Neutrophil (primary cell): ENCODE measurements around the gene GALNTL6.

Experiments used
- H3K27ac ChIP-seq: fragments of 200-600 bp; sonication (generic); 2 replicates; pipeline ENCODE4 v1.5.1; 2016; ENCODE audit warnings: mild to moderate bottlenecking, moderate library complexity
- H3K27me3 ChIP-seq: fragments of 200-600 bp; sonication (generic); 2 replicates; pipeline ENCODE4 v1.6.0; 2016; ENCODE audit warnings: mild to moderate bottlenecking
- H3K36me3 ChIP-seq: fragments of 200-600 bp; sonication (generic); 2 replicates; pipeline ENCODE4 v1.5.1; 2017
- H3K4me1 ChIP-seq, 2 experiments: fragments of 200-600 bp in 1 of 2; sonication (generic) in 1 of 2; 1 replicate in 1 of 2; 2 replicates in 1 of 2; pipeline versions ENCODE4 v1.5.1 to v1.6.1; 2013 to 2016; ENCODE audit warnings: low read depth in 1 of 2, low read length in 1 of 2, mild to moderate bottlenecking in 1 of 2, moderate library complexity in 1 of 2; ENCODE audit not compliant: control insufficient read depth in 1 of 2, insufficient read depth in 1 of 2
- H3K4me3 ChIP-seq, 2 experiments: fragments of 200-600 bp in 1 of 2; sonication (generic) in 1 of 2; 1 replicate in 1 of 2; 2 replicates in 1 of 2; pipeline ENCODE4 v1.5.1; 2013 to 2016; ENCODE audit warnings: low read depth in 1 of 2, low read length in 1 of 2, mild to moderate bottlenecking in 1 of 2, moderate library complexity in 1 of 2
- H3K9me3 ChIP-seq: fragments of 200-600 bp; sonication (generic); 2 replicates; pipeline ENCODE4 v1.5.1; 2016
- CTCF ChIP-seq: fragments of 200-600 bp; sonication (generic); IDR thresholded peaks from 2 replicates; pipeline ENCODE4 v1.5.1; 2016; ENCODE audit warnings: antibody characterized with exemption

The GALNTL6 gene

GRCh38 chr4:171876636-171877035 is 63.4 kb downstream of the GALNTL6 start:
- no peaks in the 10 kb centered on the region for H3K36me3 ChIP-seq
- no peak for TF ChIP-seq CTCF
- no peaks in the 10 kb centered on the region for H3K4me1 ChIP-seq
- no peak overlapping the region for H3K27ac ChIP-seq
- H3K27me3 ChIP-seq: no peaks in the 10 kb centered on the region
- no peaks in the 10 kb centered on the region for H3K9me3 ChIP-seq
- no peak overlapping the region for H3K4me3 ChIP-seq

GRCh38 chr4:171880136-171880535 is 66.9 kb downstream of the GALNTL6 start:
- no peak for TF ChIP-seq CTCF
- Histone ChIP-seq H3K27ac (no peak overlapping the region), H3K36me3 (no peaks in the 10 kb centered on the region)

GRCh38 chr4:171889681-171890080 is 76.5 kb downstream of the GALNTL6 start:
- no peak overlapping the region for H3K4me3 ChIP-seq
- no peaks in the 10 kb centered on the region for H3K36me3 ChIP-seq
- H3K27me3 ChIP-seq: no peaks in the 10 kb centered on the region
- TF ChIP-seq CTCF: no peak
- H3K9me3 ChIP-seq: no peaks in the 10 kb centered on the region
- H3K27ac ChIP-seq: no peak overlapping the region
- H3K4me1 ChIP-seq: no peaks in the 10 kb centered on the region

More at GRCh38 chr4:171880136-171880535, 66.9 kb downstream of the GALNTL6 start:
- Histone ChIP-seq H3K4me1 (no peaks in the 10 kb centered on the region), H3K4me3 (no peak overlapping the region), H3K27me3 (no peaks in the 10 kb centered on the region), H3K9me3 (no peaks in the 10 kb centered on the region)

- Histone ChIP-seq H3K27ac (no peak overlapping the region), H3K36me3 (no peaks in the 10 kb centered on the region), H3K4me3 (no peak overlapping the region), H3K9me3 (no peaks in the 10 kb centered on the region), H3K4me1 (no peaks in the 10 kb centered on the region), H3K27me3 (no peaks in the 10 kb centered on the region)
- no peak for TF ChIP-seq CTCF
Observed at GRCh38 chr4:171891038-171891437, 77.8 kb downstream of the GALNTL6 start.

- Histone ChIP-seq H3K27me3 (no peaks in the 10 kb centered on the region), H3K36me3 (no peaks in the 10 kb centered on the region), H3K4me3 (no peak overlapping the region), H3K9me3 (no peaks in the 10 kb centered on the region), H3K27ac (no peak overlapping the region), H3K4me1 (no peaks in the 10 kb centered on the region)
- no peak for TF ChIP-seq CTCF
Observed at GRCh38 chr4:171896426-171896825, 83.2 kb downstream of the GALNTL6 start.

- Histone ChIP-seq H3K4me1 (no peaks in the 10 kb centered on the region), H3K27ac (no peak overlapping the region), H3K27me3 (no peaks in the 10 kb centered on the region), H3K4me3 (no peak overlapping the region), H3K36me3 (no peaks in the 10 kb centered on the region), H3K9me3 (no peaks in the 10 kb centered on the region)
- TF ChIP-seq CTCF: no peak
Observed at GRCh38 chr4:171919314-171919713, 106.1 kb downstream of the GALNTL6 start.
